GM21576 (cell line): ENCODE data around the gene NID2.

Experiments used
- ATAC-seq: cut with Tn5 transposase; IDR thresholded peaks from one replicate; pipeline ENCODE4 v1.9.1; 2021; ENCODE audit warnings: mild to moderate bottlenecking, moderate library complexity; ENCODE audit not compliant: unreplicated experiment

NID2 gene

GRCh38 chr14:52080158-52080800, 11.4 kb upstream of the NID2 start:
- ATAC-seq, result no peak

- ATAC-seq, result no peak
Measured at GRCh38 chr14:52079239-52079959, 10.5 kb upstream of the NID2 start.

- no peak for ATAC-seq
Measured at GRCh38 chr14:52078721-52079120, 9.9 kb upstream of the NID2 start.

- ATAC-seq, result no peak
Measured at GRCh38 chr14:52078095-52078531, 9.3 kb upstream of the NID2 start.

- ATAC-seq, result no peak
Measured at GRCh38 chr14:52077256-52077979, 8.6 kb upstream of the NID2 start.

GRCh38 chr14:52076334-52076733, 7.5 kb upstream of the NID2 start:
- ATAC-seq, result no peak

- no peak for ATAC-seq
Measured at GRCh38 chr14:52075371-52075770, 6.5 kb upstream of the NID2 start.

GRCh38 chr14:52073251-52073650, 4.4 kb upstream of the NID2 start:
- no peak for ATAC-seq

- no peak for ATAC-seq
Measured at GRCh38 chr14:52072266-52072780, 3.5 kb upstream of the NID2 start.

- no peak for ATAC-seq
Measured at GRCh38 chr14:52071675-52072074, 2.8 kb upstream of the NID2 start.

GRCh38 chr14:52070051-52070431, 1.2 kb upstream of the NID2 start:
- no peak for ATAC-seq

- no peak for ATAC-seq
Measured at GRCh38 chr14:52069307-52070050, 620 bp upstream of the NID2 start.

GRCh38 chr14:52067873-52068614, 815 bp downstream of the NID2 start:
- ATAC-seq, result no peak

- ATAC-seq, result no peak
Measured at GRCh38 chr14:52064174-52064573, 4.7 kb downstream of the NID2 start.

GRCh38 chr14:52063052-52063462, 5.8 kb downstream of the NID2 start:
- no peak for ATAC-seq

GRCh38 chr14:52061890-52062289, 7.0 kb downstream of the NID2 start:
- ATAC-seq, result no peak

GRCh38 chr14:52061390-52061789, 7.5 kb downstream of the NID2 start:
- no peak for ATAC-seq

GRCh38 chr14:52060080-52060479, 8.8 kb downstream of the NID2 start:
- ATAC-seq, result no peak

- no peak for ATAC-seq
Measured at GRCh38 chr14:52059649-52060048, 9.2 kb downstream of the NID2 start.

- ATAC-seq, result no peak
Measured at GRCh38 chr14:52058341-52058740, 10.5 kb downstream of the NID2 start.
